A204.1 (cell line): ENCODE results near the gene ZEB1.
"Not testable (repeated sequence)": the region's sequence is repeated elsewhere in the genome, so short reads cannot be mapped to it uniquely, and the experiment has no call there.

Experiments used
- FAIRE-seq: peaks from 2 replicates; lab custom pipeline; 2012; peaks lifted over from hg19 to GRCh38; lab: Jason Lieb, UNC

The ZEB1 gene

DNA sequence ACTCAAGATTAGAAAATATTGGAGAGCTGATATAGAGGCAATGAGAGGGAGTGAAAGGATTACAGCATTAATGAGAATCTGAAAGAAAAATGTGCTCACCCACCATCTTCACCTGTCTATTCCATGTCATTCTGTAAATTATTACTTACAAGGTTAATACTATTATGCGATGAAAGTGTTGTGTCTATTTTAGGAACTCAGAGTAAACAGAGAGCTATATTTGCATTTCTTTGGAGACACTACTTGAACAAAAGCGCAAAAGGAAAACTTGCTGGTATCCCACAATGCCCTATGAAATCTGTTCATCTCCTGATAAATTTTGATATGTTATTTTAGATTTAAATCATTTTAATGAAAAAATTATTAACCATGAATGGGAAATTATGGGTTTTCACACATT is 196.1 kb downstream of the ZEB1 start:
- FAIRE-seq = peak; percentile 70

DNA sequence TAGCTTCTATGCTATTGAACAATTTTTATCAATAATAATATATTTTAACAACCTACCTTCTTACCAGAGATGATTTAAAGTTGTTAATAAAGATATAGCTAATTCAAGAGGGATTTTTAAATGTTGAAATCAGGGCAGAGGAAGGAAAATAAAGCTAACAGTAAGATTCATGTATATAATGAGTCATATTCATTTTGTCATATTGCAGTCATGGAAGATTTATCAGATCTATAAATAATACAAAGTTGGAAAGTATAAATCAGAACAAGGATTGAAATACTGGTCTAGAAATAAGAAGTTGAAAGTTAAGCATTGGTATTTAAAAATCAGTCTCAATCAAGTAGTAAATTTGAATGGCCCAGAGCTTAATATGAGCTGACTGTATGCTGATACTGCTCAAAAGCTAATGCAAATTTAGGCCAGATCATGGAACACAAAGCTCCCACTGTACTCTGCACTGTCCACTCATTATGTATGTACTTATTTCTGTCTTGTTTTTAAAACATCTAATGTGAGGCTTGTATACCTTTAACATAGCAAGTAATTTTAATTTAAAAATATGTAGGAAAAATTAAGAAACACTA is 196.9 kb downstream of the ZEB1 start:
- peak; percentile 30 for FAIRE-seq

DNA sequence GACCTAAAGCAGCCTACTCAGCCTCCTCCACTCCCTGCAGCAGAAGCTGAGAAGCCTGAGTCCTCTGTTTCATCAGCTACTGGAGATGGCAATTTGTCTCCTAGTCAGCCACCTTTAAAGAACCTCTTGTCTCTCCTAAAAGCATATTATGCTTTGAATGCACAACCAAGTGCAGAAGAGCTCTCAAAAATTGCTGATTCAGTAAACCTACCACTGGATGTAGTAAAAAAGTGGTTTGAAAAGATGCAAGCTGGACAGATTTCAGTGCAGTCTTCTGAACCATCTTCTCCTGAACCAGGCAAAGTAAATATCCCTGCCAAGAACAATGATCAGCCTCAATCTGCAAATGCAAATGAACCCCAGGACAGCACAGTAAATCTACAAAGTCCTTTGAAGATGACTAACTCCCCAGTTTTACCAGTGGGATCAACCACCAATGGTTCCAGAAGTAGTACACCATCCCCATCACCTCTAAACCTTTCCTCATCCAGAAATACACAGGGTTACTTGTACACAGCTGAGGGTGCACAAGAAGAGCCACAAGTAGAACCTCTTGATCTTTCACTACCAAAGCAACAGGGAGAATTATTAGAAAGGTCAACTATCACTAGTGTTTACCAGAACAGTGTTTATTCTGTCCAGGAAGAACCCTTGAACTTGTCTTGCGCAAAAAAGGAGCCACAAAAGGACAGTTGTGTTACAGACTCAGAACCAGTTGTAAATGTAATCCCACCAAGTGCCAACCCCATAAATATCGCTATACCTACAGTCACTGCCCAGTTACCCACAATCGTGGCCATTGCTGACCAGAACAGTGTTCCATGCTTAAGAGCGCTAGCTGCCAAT is 202.2 kb downstream of the ZEB1 start:
- FAIRE-seq = no peak

DNA sequence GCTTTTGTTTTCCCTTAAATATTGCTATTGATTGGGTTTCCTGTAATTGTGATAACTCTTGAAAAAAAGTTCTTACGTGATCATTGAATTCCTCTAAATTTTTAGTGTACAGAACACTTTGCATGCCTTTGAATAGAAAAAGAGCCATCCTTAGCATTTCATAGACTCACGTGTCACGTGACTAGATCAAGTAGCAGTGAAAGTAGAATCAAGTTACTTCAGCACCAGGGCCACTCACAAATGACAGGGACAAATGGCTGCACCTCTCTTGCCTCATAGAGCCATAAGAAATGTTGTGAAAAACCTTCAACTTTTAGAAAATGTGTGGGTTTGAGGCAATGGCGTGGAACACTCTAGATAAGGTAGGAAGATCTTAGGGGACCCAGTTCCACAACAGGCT is 203.8 kb downstream of the ZEB1 start:
- no peak for FAIRE-seq

DNA sequence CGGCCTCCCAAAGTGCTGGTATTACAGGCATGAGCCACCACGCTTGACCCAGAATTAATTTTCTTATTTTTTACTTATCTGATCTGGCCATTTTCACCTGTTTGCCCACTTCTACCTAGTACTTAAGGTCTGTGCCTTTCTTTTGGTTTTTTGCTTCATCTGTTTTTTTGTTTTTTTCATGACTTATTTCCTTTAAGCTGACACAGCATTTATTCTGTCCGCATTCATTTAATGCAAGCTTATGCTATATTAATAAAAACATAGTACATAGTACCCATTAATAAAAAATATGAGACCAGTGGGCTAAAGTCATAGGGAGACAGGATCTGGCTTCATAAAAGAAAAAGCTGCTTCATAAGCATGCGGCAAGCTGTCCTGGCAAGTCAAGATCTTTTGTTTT is 205.4 kb downstream of the ZEB1 start:
- FAIRE-seq = no peak

DNA sequence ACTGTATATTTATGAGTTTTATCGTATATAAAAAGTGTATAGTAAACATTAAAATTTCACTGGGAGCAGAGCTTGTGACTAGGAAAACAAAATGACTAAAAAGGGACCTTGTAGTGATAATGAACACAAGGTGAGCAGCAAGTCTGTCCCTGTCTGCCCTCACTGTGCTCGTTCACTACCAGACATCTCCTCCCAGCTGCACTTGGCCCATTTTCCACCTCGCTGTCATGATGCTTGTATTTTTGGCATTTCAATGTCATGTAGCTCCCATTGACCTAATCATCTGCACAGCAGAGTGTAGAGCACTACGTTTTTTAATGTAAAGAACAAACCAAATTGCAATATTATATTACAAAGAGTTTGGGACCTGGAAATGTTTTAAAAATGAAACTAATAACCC is 207.2 kb downstream of the ZEB1 start:
- no peak for FAIRE-seq

DNA sequence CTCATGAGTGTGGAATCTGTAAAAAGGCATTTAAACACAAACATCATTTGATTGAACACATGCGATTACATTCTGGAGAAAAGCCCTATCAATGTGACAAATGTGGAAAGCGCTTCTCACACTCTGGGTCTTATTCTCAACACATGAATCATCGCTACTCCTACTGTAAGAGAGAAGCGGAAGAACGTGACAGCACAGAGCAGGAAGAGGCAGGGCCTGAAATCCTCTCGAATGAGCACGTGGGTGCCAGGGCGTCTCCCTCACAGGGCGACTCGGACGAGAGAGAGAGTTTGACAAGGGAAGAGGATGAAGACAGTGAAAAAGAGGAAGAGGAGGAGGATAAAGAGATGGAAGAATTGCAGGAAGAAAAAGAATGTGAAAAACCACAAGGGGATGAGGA is 207.7 kb downstream of the ZEB1 start:
- no peak for FAIRE-seq

DNA sequence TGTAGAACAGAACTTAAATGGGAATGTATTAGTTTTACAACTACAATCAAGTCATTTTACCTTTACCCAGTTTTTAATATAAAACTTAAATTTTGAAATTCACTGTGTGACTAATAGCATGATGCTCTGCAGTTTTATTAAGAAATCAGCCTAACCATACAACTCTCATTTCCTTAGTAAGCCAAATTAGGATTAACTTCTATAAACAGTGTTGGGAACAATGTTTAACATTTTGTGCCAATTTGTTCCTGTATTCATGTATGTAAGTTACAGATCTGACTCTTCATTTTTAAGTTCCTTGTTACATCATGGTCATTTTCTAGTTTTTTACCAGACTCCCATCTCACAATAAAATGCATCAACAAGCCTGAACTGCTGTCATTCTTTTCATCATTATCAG is 209.8 kb downstream of the ZEB1 start:
- no peak for FAIRE-seq

DNA sequence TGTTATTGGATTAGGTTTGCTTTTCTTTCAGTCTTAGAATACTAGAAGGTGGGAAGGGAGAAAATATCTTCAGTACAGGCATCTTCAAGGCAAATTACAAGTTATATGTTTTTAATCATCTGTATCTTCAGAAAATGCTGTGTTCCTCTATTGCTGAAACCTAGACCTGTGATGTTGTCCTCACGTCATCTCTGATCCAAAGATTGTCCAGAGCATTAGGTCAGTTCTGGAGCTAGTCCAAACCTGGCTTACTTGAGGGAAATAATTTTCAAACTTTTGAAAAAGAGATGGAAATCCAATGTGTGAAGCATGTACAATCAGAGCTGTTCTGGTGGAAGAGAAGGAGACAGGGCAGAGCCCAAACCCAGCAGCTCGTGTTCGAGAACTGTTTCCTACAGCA is 217.3 kb downstream of the ZEB1 start:
- FAIRE-seq = no peak

DNA sequence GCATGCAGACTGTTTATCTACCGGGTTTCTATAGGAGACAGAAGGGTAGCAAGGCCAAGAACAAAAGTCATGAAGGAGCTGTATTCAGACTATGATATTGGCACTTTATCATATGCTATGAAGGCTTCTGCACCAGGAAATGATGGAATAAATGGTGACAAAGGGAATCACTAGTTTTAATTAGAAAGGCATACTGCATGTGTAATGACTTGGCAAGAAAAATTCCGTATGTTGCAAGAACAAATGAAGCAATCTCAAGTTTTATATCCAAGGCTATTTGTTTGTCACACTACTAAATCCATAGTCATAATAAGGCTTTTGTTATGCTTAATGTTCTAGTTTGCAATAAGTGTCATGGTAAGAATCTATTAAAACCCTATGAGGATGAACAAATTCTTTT is 230.9 kb downstream of the ZEB1 start:
- FAIRE-seq = no peak

DNA sequence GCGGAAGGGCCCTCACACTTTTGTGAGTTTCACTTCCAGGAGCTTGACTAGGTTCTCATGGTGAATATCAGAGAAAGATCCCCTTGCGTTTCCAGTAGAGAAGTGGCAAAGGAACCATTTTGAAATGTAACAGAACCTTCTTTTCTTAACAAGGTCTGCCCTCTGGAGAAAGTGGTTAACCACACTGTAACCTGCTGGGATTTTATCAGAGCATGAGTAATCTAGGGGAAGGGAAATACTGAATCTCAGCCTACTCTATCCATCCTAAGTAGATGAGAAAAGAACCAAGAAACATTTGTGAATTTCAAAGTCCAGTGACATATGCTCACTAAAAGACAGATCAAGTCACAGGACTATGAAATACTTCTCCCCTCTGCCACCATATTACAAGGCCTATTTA is 235.5 kb downstream of the ZEB1 start:
- no peak for FAIRE-seq

DNA sequence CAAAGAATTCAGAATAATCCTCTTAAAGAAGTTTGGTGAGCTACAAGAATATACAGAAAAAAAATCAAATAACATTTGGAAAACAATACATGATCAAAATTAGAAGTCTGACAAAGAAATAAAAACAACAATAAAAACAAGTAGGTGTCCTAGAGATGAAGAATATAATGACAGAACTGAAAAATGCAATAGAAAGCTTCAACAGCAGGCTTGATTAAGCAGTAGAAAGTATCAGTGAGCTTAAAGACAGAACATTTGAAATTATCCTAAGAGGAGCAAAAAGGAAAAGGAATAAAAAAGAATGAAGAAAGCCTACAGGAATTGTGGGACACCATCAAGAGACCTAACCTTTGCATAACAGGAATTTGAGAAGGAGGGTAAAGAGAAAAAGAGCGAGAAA is 238.8 kb downstream of the ZEB1 start:
- no peak for FAIRE-seq

DNA sequence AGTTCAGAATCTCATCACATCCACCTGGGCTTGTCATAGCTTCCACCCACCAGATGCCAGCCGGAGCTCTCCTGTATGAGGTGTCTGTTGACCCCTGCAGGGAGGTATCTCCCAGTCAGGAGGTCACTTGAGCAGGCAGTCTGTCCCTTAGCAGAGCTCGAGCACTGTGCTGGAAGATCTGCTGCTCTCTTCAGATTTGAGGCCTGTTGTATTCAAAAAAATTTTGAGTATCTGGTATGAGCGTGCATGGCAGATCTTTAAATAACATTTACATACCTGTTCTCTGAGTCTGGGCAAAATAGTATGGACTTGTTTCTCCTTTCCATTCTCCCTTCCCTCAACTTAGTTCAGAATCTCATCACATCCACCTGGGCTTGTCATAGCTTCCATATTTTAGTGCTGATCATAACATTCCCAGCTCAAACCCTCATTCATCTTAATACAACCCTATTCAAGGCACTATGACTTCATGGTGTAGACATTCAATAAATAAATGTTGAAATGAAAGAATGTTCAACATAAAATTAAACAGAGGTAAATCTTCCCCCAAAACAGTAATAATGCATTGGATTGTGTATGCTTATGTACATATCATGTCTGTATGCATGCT is 249.3 kb downstream of the ZEB1 start:
- FAIRE-seq = not testable (repeated sequence)

DNA sequence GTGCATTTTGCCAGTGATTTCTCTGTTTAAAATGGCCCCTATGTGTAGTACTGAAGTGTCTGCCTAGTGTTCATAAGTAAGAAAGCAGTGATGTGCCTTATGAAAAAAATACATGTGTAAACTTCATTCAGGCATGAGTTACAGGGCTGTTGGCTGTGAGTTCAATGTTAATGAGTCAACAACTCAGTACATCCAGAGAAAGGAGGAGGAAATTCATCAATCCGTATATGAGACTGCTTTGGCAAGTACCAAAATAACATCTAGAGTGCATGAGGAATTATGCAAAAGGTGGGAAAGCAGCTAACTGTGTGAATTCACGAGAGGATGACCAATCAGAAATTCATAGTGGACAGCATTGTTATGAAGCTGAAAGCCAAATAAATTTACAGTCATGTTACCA is 255.6 kb downstream of the ZEB1 start:
- FAIRE-seq = no peak

DNA sequence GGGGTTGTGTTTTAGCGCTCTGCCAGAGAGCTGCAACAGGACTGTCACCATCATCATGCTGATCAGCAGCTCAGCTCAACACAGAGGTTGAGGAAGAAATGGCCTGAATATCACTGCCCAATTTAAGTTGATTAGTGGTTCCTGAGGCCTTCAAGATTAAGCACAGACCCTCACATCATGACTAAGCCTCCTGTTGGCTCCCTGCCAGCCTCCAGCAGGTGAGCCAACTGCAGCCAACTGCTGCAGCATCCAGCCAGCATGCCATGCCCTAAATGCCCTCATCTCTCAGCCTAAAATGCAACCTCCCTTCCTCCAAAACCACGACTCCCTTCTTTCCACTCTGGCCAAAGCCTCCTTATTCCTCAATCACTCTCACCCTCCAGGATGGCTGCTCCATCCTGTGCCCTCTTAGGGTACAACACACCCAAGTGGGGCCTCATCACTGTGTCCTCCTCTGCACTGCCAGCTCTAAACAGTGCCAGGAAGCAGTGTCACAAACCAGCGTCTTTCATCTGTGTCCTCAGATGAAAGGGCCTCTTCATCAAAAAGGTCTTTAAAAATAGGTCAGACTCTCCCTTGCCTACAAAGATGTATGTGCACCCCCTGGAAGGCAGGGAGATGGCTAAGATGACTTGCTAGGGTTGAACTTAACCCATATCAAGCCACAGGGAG is 259.3 kb downstream of the ZEB1 start:
- no peak for FAIRE-seq

DNA sequence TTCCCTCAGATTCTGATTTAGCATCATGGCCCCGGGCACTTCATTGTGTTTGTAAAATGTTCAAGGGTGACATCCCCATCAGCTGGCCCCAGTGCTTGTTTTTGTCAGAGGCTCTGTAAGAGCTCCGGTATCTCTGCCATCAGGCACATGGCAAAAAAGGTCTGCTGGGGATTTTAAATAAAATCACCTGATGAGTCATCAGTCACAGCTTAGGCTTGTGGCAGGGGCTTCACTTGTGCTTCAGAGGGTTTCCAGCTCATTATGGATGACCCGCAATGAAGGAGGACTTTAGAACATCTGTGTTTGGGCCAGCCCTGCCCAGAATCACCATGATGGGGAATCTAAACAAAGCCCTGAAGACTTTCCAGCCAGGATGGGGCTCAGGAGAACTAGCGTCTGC is 259.9 kb downstream of the ZEB1 start:
- no peak for FAIRE-seq
